Esophagus muscularis mucosa (tissue), 4 donors: ENCODE data around the gene ARHGAP8. TPM values are rescaled to one million over a fixed set of nuclear protein-coding genes. Genes with fewer than 3 reads are reported as not detected.
"Not testable (repeated sequence)": the region's sequence is repeated elsewhere in the genome, so short reads cannot be mapped to it uniquely, and the experiment has no call there.

Source experiments
- DNase-seq: peaks from one replicate; pipeline ENCODE4 v3.0.0-alpha.2; 2017; ENCODE audit errors: extremely low spot score
- H3K27ac ChIP-seq, 4 donors: fragments of 200-600 bp; sonication (generic); replicated peaks in 1 of 4; 1 replicate in 3 of 4; 2 replicates in 1 of 4; pipeline ENCODE4 v1.5.1; 2016 to 2019; ENCODE audit warnings: mild to moderate bottlenecking in 1 of 4
- H3K27me3 ChIP-seq, 4 donors: fragments of 200-600 bp; sonication (generic); one replicate each; pipeline versions ENCODE4 v1.5.1 to v1.6.0; 2016 to 2019
- H3K36me3 ChIP-seq, 4 donors: fragments of 200-600 bp; sonication (generic); one replicate each; pipeline ENCODE4 v1.5.1; 2016 to 2019
- H3K4me1 ChIP-seq, 4 donors: fragments of 200-600 bp; sonication (generic); one replicate each; pipeline ENCODE4 v1.5.1; 2016 to 2019
- H3K4me3 ChIP-seq, 4 donors: fragments of 200-600 bp; sonication (generic); 1 replicate in 2 of 4; 2 replicates in 2 of 4; pipeline ENCODE4 v1.5.1; 2016 to 2019; ENCODE audit warnings: mild to moderate bottlenecking in 4 of 4, moderate library complexity in 1 of 4
- H3K9me3 ChIP-seq, 4 donors: fragments of 200-600 bp; sonication (generic); 1 replicate in 3 of 4; 2 replicates in 1 of 4; pipeline ENCODE4 v1.5.1; 2016 to 2019
- EP300 ChIP-seq: sonication (generic); formaldehyde crosslinking; IDR thresholded peaks from one replicate; pipeline ENCODE4 v1.6.1; 2017; ENCODE audit warnings: antibody characterized with exemption
- POLR2A ChIP-seq: fragments of 450-650 bp; IDR thresholded peaks from one replicate; pipeline ENCODE4 v1.6.1; 2017; ENCODE audit warnings: antibody characterized with exemption, moderate library complexity, mild to moderate bottlenecking, low read depth
- POLR2AphosphoS5 ChIP-seq, 2 donors: sonication (generic); formaldehyde crosslinking; IDR thresholded peaks; one replicate each; pipeline ENCODE4 v1.6.1; 2017; ENCODE audit warnings: antibody characterized with exemption in 2 of 2
- WGBS: methylation state at CpG from one replicate; pipeline ENCODE4 v1.1.5; 2018; 5-methylcytosine and 5-hydroxymethylcytosine counted together
- intact Hi-C: fragments of 100-400 bp; cut with DNase I; formaldehyde crosslinking; loops from one replicate; pipeline ENCODE4 v1.15.1; 2023
- total RNA-seq, 4 donors: library from RNA; depleted of rRNA; stranded (reverse); fragments of >200 nt; gene quantifications; one replicate each; pipeline versions ENCODE4 v1.1.0 to v1.2.1, GENCODE V29; 2016
- TF ChIP-seq, protein P1 (sequence below), 3 experiments: fragments of 200-600 bp in 2 of 3; fragments of 450-650 bp in 1 of 3; sonication (generic) in 2 of 3; IDR thresholded peaks; one replicate each; pipeline ENCODE4 v1.5.1; 2017 to 2019; ENCODE audit warnings: antibody characterized with exemption in 3 of 3, mild to moderate bottlenecking in 2 of 3, moderate library complexity in 1 of 3

ARHGAP8 gene
- total RNA-seq, 4 donors from 2014 or later: 0.33 to 0.58 TPM; not detected in 2

GRCh38 chr22:44797181-44797725 lies 44.9 kb downstream of the ARHGAP8 start:
- Histone ChIP-seq H3K27me3 (peaks cover 0 to 78% (median 2%) of the 10 kb centered on the region in 4 donors), H3K36me3 (no peaks in the 10 kb centered on the region), H3K9me3 (no peaks in the 10 kb centered on the region), H3K4me3 (no peak overlapping the region), H3K4me1 (no peaks in the 10 kb centered on the region), H3K27ac (no peak overlapping the region)
- TF ChIP-seq POLR2A (no peak), EP300 (no peak), POLR2AphosphoS5 (IDR thresholded peaks at IDR 0.05) (no peak)
- TF ChIP-seq, protein P1, sequence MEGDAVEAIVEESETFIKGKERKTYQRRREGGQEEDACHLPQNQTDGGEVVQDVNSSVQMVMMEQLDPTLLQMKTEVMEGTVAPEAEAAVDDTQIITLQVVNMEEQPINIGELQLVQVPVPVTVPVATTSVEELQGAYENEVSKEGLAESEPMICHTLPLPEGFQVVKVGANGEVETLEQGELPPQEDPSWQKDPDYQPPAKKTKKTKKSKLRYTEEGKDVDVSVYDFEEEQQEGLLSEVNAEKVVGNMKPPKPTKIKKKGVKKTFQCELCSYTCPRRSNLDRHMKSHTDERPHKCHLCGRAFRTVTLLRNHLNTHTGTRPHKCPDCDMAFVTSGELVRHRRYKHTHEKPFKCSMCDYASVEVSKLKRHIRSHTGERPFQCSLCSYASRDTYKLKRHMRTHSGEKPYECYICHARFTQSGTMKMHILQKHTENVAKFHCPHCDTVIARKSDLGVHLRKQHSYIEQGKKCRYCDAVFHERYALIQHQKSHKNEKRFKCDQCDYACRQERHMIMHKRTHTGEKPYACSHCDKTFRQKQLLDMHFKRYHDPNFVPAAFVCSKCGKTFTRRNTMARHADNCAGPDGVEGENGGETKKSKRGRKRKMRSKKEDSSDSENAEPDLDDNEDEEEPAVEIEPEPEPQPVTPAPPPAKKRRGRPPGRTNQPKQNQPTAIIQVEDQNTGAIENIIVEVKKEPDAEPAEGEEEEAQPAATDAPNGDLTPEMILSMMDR (IDR thresholded peaks at IDR 0.05): no peak
- 74% methylated on average over 9 of the region's 9 CpGs for WGBS
- no peak for DNase-seq
- intact Hi-C loops: no loop called here

DNA sequence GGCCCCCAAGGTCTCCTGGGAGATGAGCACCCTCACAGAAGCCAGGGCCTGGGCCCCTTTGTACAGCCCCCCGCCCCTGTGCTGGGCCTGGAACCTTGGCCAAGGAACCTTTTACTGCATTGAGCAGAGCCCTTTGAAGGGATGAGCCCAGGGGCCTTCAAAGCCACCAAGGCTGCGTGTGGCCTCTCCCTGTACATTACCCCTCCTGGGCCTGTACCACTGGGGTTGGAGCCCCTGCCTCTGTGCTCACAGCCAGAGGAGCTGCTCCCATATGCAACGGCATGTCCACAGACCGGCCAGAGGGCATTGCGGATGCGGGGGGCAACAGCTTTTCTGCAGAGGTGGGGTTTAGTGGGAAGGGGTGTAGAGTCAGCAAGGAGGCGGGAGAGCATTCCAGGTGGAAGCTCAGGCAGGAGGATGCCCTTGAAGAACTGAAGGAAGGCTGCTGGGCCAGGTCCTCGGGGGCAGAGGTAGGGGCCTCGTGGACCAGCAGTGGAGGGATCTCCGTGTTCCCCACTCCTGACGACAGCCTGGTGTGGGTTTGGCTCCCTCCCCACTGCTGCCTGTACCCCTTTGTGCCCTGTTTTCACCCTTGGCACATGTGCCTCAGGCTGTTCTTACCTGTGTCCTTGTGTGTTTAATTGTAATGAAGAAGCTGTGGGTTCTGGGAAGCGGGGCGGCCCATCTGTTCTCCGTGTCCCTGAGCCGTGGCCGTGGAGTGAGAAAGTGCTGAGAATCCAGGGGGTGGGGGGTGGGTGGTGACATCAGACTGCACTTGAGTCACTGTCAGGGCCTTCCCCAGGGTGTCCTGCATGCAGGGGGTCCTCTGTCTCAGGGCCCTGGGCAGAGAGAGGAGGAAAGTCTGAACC lies 46.9 kb downstream of the ARHGAP8 start:
- 94% methylated on average over 15 of the region's 16 CpGs for WGBS
- H3K36me3 ChIP-seq: no peaks in the 10 kb centered on the region
- no peaks in the 10 kb centered on the region for H3K9me3 ChIP-seq
- H3K27me3 ChIP-seq: peaks cover 0 to 81% (median 2%) of the 10 kb centered on the region in 4 donors
- no peak for DNase-seq
- no peak overlapping the region for H3K4me3 ChIP-seq
- no peak overlapping the region for H3K27ac ChIP-seq
- intact Hi-C loops: no loop called here
- no peaks in the 10 kb centered on the region for H3K4me1 ChIP-seq
- TF ChIP-seq POLR2AphosphoS5 (IDR thresholded peaks at IDR 0.05): no peak
- TF ChIP-seq EP300: no peak
- TF ChIP-seq POLR2A: no peak
- TF ChIP-seq, protein P1 (IDR thresholded peaks at IDR 0.05): no peak

DNA sequence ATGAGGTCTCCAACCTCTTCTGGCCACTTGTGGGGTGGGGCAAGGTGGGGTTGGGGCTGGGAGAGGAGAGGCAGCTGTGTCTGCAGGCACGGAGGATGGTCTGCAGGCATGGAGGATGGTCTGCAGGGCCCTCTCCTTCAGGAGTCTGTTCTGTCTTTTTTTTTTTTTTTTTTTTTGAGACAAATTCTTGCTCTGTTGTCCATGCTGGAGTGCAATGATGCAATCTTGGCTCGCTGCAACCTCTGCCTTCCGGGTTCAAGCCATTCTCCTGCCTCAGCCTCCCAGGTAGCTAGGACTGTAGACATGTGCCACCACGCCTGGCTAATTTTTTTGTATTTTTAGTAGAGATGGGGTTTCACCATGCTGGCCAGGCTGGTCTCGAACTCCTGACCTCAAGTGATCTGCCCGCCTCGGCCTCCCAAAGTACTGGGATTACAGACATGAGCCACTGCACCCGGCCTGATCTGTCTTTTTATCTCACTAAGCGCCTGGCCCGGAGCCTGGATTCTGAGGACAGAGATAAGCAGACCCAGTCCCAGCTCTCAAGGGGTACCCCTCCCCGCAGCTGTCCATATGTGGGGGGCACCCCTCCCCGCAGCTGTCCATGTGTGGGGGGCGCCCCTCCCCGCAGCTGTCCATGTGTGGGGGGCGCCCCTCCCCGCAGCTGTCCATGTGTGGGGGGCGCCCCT lies 47.7 kb downstream of the ARHGAP8 start:
- H3K27ac ChIP-seq, H3K4me3 ChIP-seq, H3K36me3 ChIP-seq, H3K4me1 ChIP-seq, DNase-seq, intact Hi-C loops, H3K9me3 ChIP-seq: not testable (repeated sequence)
- 48% methylated on average over 9 of the region's 17 CpGs for WGBS
- H3K27me3 ChIP-seq: peaks cover 0 to 79% (median 2%) of the 10 kb centered on the region in 4 donors

- no peaks in the 10 kb centered on the region for H3K36me3 ChIP-seq
- peaks cover 0 to 66% (median 2%) of the 10 kb centered on the region in 4 donors for H3K27me3 ChIP-seq
- no peak overlapping the region for H3K27ac ChIP-seq
- WGBS: 71% methylated on average over 1 of the region's 11 CpGs
- no peaks in the 10 kb centered on the region for H3K4me1 ChIP-seq
- H3K4me3 ChIP-seq: no peak overlapping the region
- intact Hi-C loops: no loop called here
- DNase-seq: no peak
- no peaks in the 10 kb centered on the region for H3K9me3 ChIP-seq
- TF ChIP-seq, protein P1 (IDR thresholded peaks at IDR 0.05): no peak
- TF ChIP-seq EP300 (no peak), POLR2AphosphoS5 (IDR thresholded peaks at IDR 0.05) (no peak), POLR2A (no peak)
These were observed 49.1 kb downstream of the ARHGAP8 start for GRCh38 chr22:44801476-44801875.

- Histone ChIP-seq H3K9me3 (no peaks in the 10 kb centered on the region), H3K4me1 (no peaks in the 10 kb centered on the region), H3K27me3 (peaks cover 0 to 67% (median 2%) of the 10 kb centered on the region in 4 donors), H3K4me3 (no peak overlapping the region), H3K27ac (no peak overlapping the region), H3K36me3 (no peaks in the 10 kb centered on the region)
- no peak for DNase-seq
- TF ChIP-seq, protein P1 (IDR thresholded peaks at IDR 0.05): no peak
- TF ChIP-seq EP300: no peak
- no peak for TF ChIP-seq POLR2AphosphoS5 (IDR thresholded peaks at IDR 0.05)
- no peak for TF ChIP-seq POLR2A
- 93% methylated on average over 12 of the region's 14 CpGs for WGBS
- intact Hi-C loops: no loop called here
These were observed 49.8 kb downstream of the ARHGAP8 start for GRCh38 chr22:44802071-44802700.
